B cell (primary cell): ENCODE results near the gene RGS7.

ENCODE experiments used
- EZH2 ChIP-seq: IDR thresholded peaks from 2 replicates; pipeline ENCODE4 v1.6.1; 2012; ENCODE audit warnings: borderline replicate concordance, low read depth, mild to moderate bottlenecking, moderate library complexity, low read length; ENCODE audit not compliant: insufficient read depth, poor library complexity, severe bottlenecking
- TF ChIP-seq, protein P1 (sequence below): fragments of 200-600 bp; IDR thresholded peaks from one replicate; pipeline ENCODE4 v1.8.0; 2022; ENCODE audit warnings: antibody characterized with exemption, mild to moderate bottlenecking

DNA sequence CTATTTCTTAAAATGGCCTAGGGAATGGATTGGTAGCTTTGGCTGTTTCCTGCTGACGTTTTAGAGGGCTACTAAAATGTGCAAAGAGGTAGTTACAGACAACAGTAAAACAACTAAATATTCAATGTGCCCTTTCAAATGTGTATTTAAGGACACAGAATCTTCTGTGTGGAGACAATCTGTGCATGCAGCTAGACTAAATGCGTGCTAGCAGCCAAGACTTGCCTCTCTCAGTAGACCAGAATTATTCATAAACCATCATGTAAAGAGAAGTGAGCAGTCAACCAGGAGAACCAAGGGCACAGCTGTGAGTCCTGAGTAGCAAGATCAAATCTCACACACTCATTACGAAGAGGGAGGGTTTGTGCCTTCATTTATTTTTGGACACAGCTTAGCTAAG lies 584.9 kb downstream of the RGS7 start:
- TF ChIP-seq, protein P1, sequence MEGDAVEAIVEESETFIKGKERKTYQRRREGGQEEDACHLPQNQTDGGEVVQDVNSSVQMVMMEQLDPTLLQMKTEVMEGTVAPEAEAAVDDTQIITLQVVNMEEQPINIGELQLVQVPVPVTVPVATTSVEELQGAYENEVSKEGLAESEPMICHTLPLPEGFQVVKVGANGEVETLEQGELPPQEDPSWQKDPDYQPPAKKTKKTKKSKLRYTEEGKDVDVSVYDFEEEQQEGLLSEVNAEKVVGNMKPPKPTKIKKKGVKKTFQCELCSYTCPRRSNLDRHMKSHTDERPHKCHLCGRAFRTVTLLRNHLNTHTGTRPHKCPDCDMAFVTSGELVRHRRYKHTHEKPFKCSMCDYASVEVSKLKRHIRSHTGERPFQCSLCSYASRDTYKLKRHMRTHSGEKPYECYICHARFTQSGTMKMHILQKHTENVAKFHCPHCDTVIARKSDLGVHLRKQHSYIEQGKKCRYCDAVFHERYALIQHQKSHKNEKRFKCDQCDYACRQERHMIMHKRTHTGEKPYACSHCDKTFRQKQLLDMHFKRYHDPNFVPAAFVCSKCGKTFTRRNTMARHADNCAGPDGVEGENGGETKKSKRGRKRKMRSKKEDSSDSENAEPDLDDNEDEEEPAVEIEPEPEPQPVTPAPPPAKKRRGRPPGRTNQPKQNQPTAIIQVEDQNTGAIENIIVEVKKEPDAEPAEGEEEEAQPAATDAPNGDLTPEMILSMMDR, result no peak
- no peak for TF ChIP-seq EZH2
